ENCODE results near the gene MYBPC2.

DNA sequence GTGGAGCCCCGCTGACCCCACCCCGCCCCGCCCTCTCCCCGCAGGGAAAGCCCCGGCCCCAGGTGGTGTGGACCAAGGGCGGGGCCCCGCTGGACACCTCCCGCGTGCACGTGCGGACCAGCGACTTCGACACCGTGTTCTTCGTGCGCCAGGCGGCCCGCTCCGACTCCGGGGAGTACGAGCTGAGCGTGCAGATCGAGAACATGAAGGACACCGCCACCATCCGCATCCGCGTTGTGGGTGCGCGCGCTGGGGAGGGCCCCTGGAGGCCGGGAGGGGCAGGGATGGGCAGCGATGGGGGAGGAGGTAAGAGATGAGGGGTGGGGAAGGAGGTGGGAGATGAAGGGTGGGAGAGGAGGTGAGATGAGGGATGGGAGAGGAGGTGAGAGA lies 26.4 kb downstream of the MYBPC2 start:
- TF ChIP-seq POLR2AphosphoS5 (IDR thresholded peaks at IDR 0.05; ENCODE audit: low read depth, low read length): no peak
- no peak for TF ChIP-seq TAF1 (IDR thresholded peaks at IDR 0.05; ENCODE audit: borderline replicate concordance, insufficient read depth, low read length)
- TF ChIP-seq, protein P1, sequence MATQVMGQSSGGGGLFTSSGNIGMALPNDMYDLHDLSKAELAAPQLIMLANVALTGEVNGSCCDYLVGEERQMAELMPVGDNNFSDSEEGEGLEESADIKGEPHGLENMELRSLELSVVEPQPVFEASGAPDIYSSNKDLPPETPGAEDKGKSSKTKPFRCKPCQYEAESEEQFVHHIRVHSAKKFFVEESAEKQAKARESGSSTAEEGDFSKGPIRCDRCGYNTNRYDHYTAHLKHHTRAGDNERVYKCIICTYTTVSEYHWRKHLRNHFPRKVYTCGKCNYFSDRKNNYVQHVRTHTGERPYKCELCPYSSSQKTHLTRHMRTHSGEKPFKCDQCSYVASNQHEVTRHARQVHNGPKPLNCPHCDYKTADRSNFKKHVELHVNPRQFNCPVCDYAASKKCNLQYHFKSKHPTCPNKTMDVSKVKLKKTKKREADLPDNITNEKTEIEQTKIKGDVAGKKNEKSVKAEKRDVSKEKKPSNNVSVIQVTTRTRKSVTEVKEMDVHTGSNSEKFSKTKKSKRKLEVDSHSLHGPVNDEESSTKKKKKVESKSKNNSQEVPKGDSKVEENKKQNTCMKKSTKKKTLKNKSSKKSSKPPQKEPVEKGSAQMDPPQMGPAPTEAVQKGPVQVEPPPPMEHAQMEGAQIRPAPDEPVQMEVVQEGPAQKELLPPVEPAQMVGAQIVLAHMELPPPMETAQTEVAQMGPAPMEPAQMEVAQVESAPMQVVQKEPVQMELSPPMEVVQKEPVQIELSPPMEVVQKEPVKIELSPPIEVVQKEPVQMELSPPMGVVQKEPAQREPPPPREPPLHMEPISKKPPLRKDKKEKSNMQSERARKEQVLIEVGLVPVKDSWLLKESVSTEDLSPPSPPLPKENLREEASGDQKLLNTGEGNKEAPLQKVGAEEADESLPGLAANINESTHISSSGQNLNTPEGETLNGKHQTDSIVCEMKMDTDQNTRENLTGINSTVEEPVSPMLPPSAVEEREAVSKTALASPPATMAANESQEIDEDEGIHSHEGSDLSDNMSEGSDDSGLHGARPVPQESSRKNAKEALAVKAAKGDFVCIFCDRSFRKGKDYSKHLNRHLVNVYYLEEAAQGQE (IDR thresholded peaks at IDR 0.05; ENCODE audit: insufficient read depth in 1 of 2, low read depth in 2 of 2, low read length in 2 of 2): no peak
- TF ChIP-seq SIN3A (IDR thresholded peaks at IDR 0.05; ENCODE audit: borderline replicate concordance, insufficient read depth, low read length): no peak
- TF ChIP-seq FOXP2 (optimal IDR thresholded peaks at IDR 0.05; ENCODE audit: borderline replicate concordance, extremely low read depth, extremely low read length, insufficient read depth): no peak
